ENCODE measurements around the gene GNAT1. TPM values are rescaled to one million over a fixed set of nuclear protein-coding genes. Genes with fewer than 3 reads are reported as not detected.

The GNAT1 gene
- total RNA-seq, 2 experiments from 2014 or later = not detected

- Mint-ChIP-seq H3K27me3 (no peaks in the 10 kb centered on the region), H3K4me1 (peaks cover 4% of the 10 kb centered on the region), H3K4me3 (no peak overlapping the region), H3K9me3 (no peaks in the 10 kb centered on the region), H3K27ac (no peak overlapping the region), H3K36me3 (ENCODE audit: low read depth) (no peaks in the 10 kb centered on the region)
- no peak for DNase-seq
- ChIA-PET POLR2A (no interaction called here), CTCF (interaction anchor here (0.6 to 0.8 kb wide), 2 partner anchors 20 to 138 kb away, joined by 3 read pairs; no protein-coding TSS in a partner anchor)
Measured at GRCh38 chr3:50174517-50174895, 16.9 kb upstream of the GNAT1 start.

- DNase-seq = no peak
- POLR2A ChIA-PET = no interaction called here
- peaks cover 4% of the 10 kb centered on the region for H3K4me1 Mint-ChIP-seq
- CTCF ChIA-PET = no interaction called here
- H3K36me3 Mint-ChIP-seq (ENCODE audit: low read depth) = no peaks in the 10 kb centered on the region
- peaks cover 3% of the 10 kb centered on the region for H3K27me3 Mint-ChIP-seq
- no peaks in the 10 kb centered on the region for H3K9me3 Mint-ChIP-seq
- no peak overlapping the region for H3K4me3 Mint-ChIP-seq
- no peak overlapping the region for H3K27ac Mint-ChIP-seq
Measured at GRCh38 chr3:50174947-50175524, 16.4 kb upstream of the GNAT1 start.

- no peaks in the 10 kb centered on the region for H3K36me3 Mint-ChIP-seq (ENCODE audit: low read depth)
- H3K4me3 Mint-ChIP-seq = no peak overlapping the region
- no peaks in the 10 kb centered on the region for H3K9me3 Mint-ChIP-seq
- DNase-seq = no peak
- POLR2A ChIA-PET = no interaction called here
- no peak overlapping the region for H3K27ac Mint-ChIP-seq
- H3K27me3 Mint-ChIP-seq = peaks cover 3% of the 10 kb centered on the region
- CTCF ChIA-PET = no interaction called here
- H3K4me1 Mint-ChIP-seq = peaks cover 4% of the 10 kb centered on the region
Measured at GRCh38 chr3:50177346-50177745, 14.1 kb upstream of the GNAT1 start.

GRCh38 chr3:50179710-50180109 lies 11.7 kb upstream of the GNAT1 start:
- CTCF ChIA-PET = interaction anchor here (1.0 to 1.6 kb wide), 2 partner anchors 15 to 45 kb away, joined by 4 to 6 read pairs; no protein-coding TSS in a partner anchor
- no peak for DNase-seq
- Mint-ChIP-seq H3K9me3 (no peaks in the 10 kb centered on the region), H3K4me1 (no peaks in the 10 kb centered on the region), H3K27ac (no peak overlapping the region), H3K27me3 (peaks cover 3% of the 10 kb centered on the region), H3K4me3 (no peak overlapping the region), H3K36me3 (ENCODE audit: low read depth) (no peaks in the 10 kb centered on the region)
- POLR2A ChIA-PET = no interaction called here

- CTCF ChIA-PET = interaction anchor here (2.7 kb wide), 1 partner anchor 9 kb away, joined by 8 read pairs; no protein-coding TSS in a partner anchor
- Mint-ChIP-seq H3K36me3 (ENCODE audit: low read depth) (no peaks in the 10 kb centered on the region), H3K27me3 (peaks cover 3% of the 10 kb centered on the region), H3K27ac (no peak overlapping the region), H3K4me1 (no peaks in the 10 kb centered on the region), H3K9me3 (no peaks in the 10 kb centered on the region), H3K4me3 (no peak overlapping the region)
- DNase-seq = no peak
- POLR2A ChIA-PET = no interaction called here
Measured at GRCh38 chr3:50181985-50182384, 9.4 kb upstream of the GNAT1 start.

GRCh38 chr3:50182533-50183099 lies 8.8 kb upstream of the GNAT1 start:
- Mint-ChIP-seq H3K27me3 (peaks cover 3% of the 10 kb centered on the region), H3K36me3 (ENCODE audit: low read depth) (no peaks in the 10 kb centered on the region), H3K9me3 (no peaks in the 10 kb centered on the region), H3K4me3 (no peak overlapping the region), H3K4me1 (no peaks in the 10 kb centered on the region), H3K27ac (no peak overlapping the region)
- DNase-seq = no peak
- POLR2A ChIA-PET = no interaction called here
- CTCF ChIA-PET = interaction anchor here (0.6 to 2.7 kb wide), 4 partner anchors 10 to 316 kb away, joined by 3 to 8 read pairs (median 3); no protein-coding TSS in a partner anchor

GRCh38 chr3:50183755-50184154 lies 7.7 kb upstream of the GNAT1 start:
- ChIA-PET POLR2A (no interaction called here), CTCF (interaction anchor here (1.1 to 1.4 kb wide), 3 partner anchors 8 to 11 kb away, joined by 3 read pairs; no protein-coding TSS in a partner anchor)
- Mint-ChIP-seq H3K27ac (no peak overlapping the region), H3K4me1 (no peaks in the 10 kb centered on the region), H3K36me3 (ENCODE audit: low read depth) (no peaks in the 10 kb centered on the region), H3K9me3 (no peaks in the 10 kb centered on the region), H3K4me3 (no peak overlapping the region), H3K27me3 (peaks cover 3% of the 10 kb centered on the region)
- DNase-seq = no peak

- Mint-ChIP-seq H3K36me3 (ENCODE audit: low read depth) (no peaks in the 10 kb centered on the region), H3K4me1 (no peaks in the 10 kb centered on the region), H3K27ac (no peak overlapping the region), H3K4me3 (no peak overlapping the region), H3K27me3 (peaks cover 3% of the 10 kb centered on the region), H3K9me3 (no peaks in the 10 kb centered on the region)
- CTCF ChIA-PET = interaction anchor here (0.6 to 1.4 kb wide), 4 partner anchors 8 to 96 kb away, joined by 3 read pairs; no protein-coding TSS in a partner anchor
- no peak for DNase-seq
- POLR2A ChIA-PET = no interaction called here
Measured at GRCh38 chr3:50184242-50184978, 7.0 kb upstream of the GNAT1 start.

GRCh38 chr3:50185230-50185629 lies 6.2 kb upstream of the GNAT1 start:
- Mint-ChIP-seq H3K27me3 (no peaks in the 10 kb centered on the region), H3K36me3 (ENCODE audit: low read depth) (no peaks in the 10 kb centered on the region), H3K4me3 (no peak overlapping the region), H3K4me1 (no peaks in the 10 kb centered on the region), H3K9me3 (no peaks in the 10 kb centered on the region), H3K27ac (no peak overlapping the region)
- no peak for DNase-seq
- ChIA-PET POLR2A (no interaction called here), CTCF (interaction anchor here (0.9 kb wide), 1 partner anchor 31 kb away, joined by 3 read pairs; no protein-coding TSS in a partner anchor)

- no peaks in the 10 kb centered on the region for H3K4me1 Mint-ChIP-seq
- CTCF ChIA-PET = no interaction called here
- DNase-seq = no peak
- H3K36me3 Mint-ChIP-seq (ENCODE audit: low read depth) = no peaks in the 10 kb centered on the region
- H3K27ac Mint-ChIP-seq = no peak overlapping the region
- H3K9me3 Mint-ChIP-seq = no peaks in the 10 kb centered on the region
- H3K4me3 Mint-ChIP-seq = no peak overlapping the region
- no peaks in the 10 kb centered on the region for H3K27me3 Mint-ChIP-seq
- POLR2A ChIA-PET = interaction anchor here (0.5 kb wide), 1 partner anchor 106 kb away, joined by 5 read pairs; no protein-coding TSS in a partner anchor
Measured at GRCh38 chr3:50186096-50186495, 5.3 kb upstream of the GNAT1 start.

GRCh38 chr3:50187750-50188149 lies 3.7 kb upstream of the GNAT1 start:
- Mint-ChIP-seq H3K4me3 (no peak overlapping the region), H3K4me1 (peaks cover 2% of the 10 kb centered on the region), H3K9me3 (no peaks in the 10 kb centered on the region), H3K27ac (no peak overlapping the region), H3K36me3 (ENCODE audit: low read depth) (no peaks in the 10 kb centered on the region), H3K27me3 (no peaks in the 10 kb centered on the region)
- ChIA-PET CTCF (interaction anchor here (1.6 kb wide), 1 partner anchor 37 kb away, joined by 4 read pairs; no protein-coding TSS in a partner anchor), POLR2A (no interaction called here)
- DNase-seq = no peak

GRCh38 chr3:50189274-50189673 lies 2.1 kb upstream of the GNAT1 start:
- POLR2A ChIA-PET = no interaction called here
- peak; percentile 55 for DNase-seq
- H3K36me3 Mint-ChIP-seq (ENCODE audit: low read depth) = no peaks in the 10 kb centered on the region
- H3K9me3 Mint-ChIP-seq = no peaks in the 10 kb centered on the region
- peaks cover 4% of the 10 kb centered on the region for H3K4me1 Mint-ChIP-seq
- no peak overlapping the region for H3K27ac Mint-ChIP-seq
- H3K4me3 Mint-ChIP-seq = no peak overlapping the region
- H3K27me3 Mint-ChIP-seq = no peaks in the 10 kb centered on the region
- CTCF ChIA-PET = interaction anchor here (0.6 to 1.6 kb wide), 5 partner anchors 8 to 86 kb away, joined by 3 to 4 read pairs (median 3); no protein-coding TSS in a partner anchor

GRCh38 chr3:50189989-50190388 lies 1.4 kb upstream of the GNAT1 start:
- Mint-ChIP-seq H3K9me3 (no peaks in the 10 kb centered on the region), H3K27ac (no peak overlapping the region), H3K4me1 (peaks cover 9% of the 10 kb centered on the region), H3K4me3 (no peak overlapping the region), H3K36me3 (ENCODE audit: low read depth) (no peaks in the 10 kb centered on the region), H3K27me3 (peaks cover 2% of the 10 kb centered on the region)
- CTCF ChIA-PET = interaction anchor here (0.6 to 2.5 kb wide), 5 partner anchors 9 to 85 kb away, joined by 3 to 9 read pairs (median 3); no protein-coding TSS in a partner anchor
- POLR2A ChIA-PET = no interaction called here
- DNase-seq = no peak
